Gastrocnemius medialis (tissue), 4 donors: ENCODE measurements around the gene PLEKHB2. TPM values are rescaled to one million over a fixed set of nuclear protein-coding genes. Genes with fewer than 3 reads are reported as not detected.

Experiments used
- total RNA-seq, 4 donors: library from RNA; depleted of rRNA; stranded (reverse); fragments of >200 nt; gene quantifications; one replicate each; pipeline versions ENCODE4 v1.1.0 to v1.2.3, GENCODE V29; 2016

The PLEKHB2 gene
- total RNA-seq, 4 donors from 2014 or later, result 24.0 to 105 (median 68.3) TPM

Other genes starting within 250 kb of the PLEKHB2 start
- 100 to 1,000 TPM; 147 to 172 (median 157) TPM for gene FAM168B, start 11.9 kb upstream of the PLEKHB2 start, total RNA-seq
- not detected for gene POTEE, start 104.2 kb downstream of the PLEKHB2 start, total RNA-seq